Measurements from ENCODE around the gene MKRN2.
A peak's percentile ranks its signal among the peaks of the same experiment; 100 is the strongest.
"Not testable (repeated sequence)": the region's sequence is repeated elsewhere in the genome, so short reads cannot be mapped to it uniquely, and the experiment has no call there.

Gene MKRN2

GRCh38 chr3:12532182-12532581, 24.7 kb upstream of the MKRN2 start:
- no peak for TF ChIP-seq CTCF (IDR thresholded peaks at IDR 0.05; ENCODE audit: low read depth, low read length)
- no peak overlapping the region for H3K4me3 ChIP-seq (replicated peaks in 1 of 2; ENCODE audit: low read depth in 2 of 2, low read length in 2 of 2)
- DNase-seq (ENCODE audit: low read depth in 2 of 2), result no peak

GRCh38 chr3:12536423-12536822, 20.5 kb upstream of the MKRN2 start:
- peak; percentile 31 to 44 for DNase-seq (ENCODE audit: low read depth in 2 of 2)
- no peak overlapping the region for H3K4me3 ChIP-seq (replicated peaks in 1 of 2; ENCODE audit: low read depth in 2 of 2, low read length in 2 of 2)
- peak; percentile 22 for TF ChIP-seq CTCF (IDR thresholded peaks at IDR 0.05; ENCODE audit: low read depth, low read length)

GRCh38 chr3:12541625-12542024, 15.3 kb upstream of the MKRN2 start:
- TF ChIP-seq CTCF (IDR thresholded peaks at IDR 0.05; ENCODE audit: low read depth, low read length), result peak; percentile 33
- H3K4me3 ChIP-seq (replicated peaks in 1 of 2; ENCODE audit: low read depth in 2 of 2, low read length in 2 of 2), result no peak overlapping the region
- peak in 1 of 2 donors; percentile 14 for DNase-seq (ENCODE audit: low read depth in 2 of 2)

GRCh38 chr3:12543497-12543896, 13.4 kb upstream of the MKRN2 start:
- not testable (repeated sequence) for H3K4me3 ChIP-seq (replicated peaks in 1 of 2; ENCODE audit: low read depth in 2 of 2, low read length in 2 of 2); DNase-seq (ENCODE audit: low read depth in 2 of 2)

- no peak overlapping the region for H3K4me3 ChIP-seq (replicated peaks in 1 of 2; ENCODE audit: low read depth in 2 of 2, low read length in 2 of 2)
- no peak for DNase-seq (ENCODE audit: low read depth in 2 of 2)
- no peak for TF ChIP-seq CTCF (IDR thresholded peaks at IDR 0.05; ENCODE audit: low read depth, low read length)
Measured at GRCh38 chr3:12544652-12545472, 12.0 kb upstream of the MKRN2 start.

- no peak within 1 kb of the TSS for H3K4me3 ChIP-seq (replicated peaks in 1 of 2; ENCODE audit: low read depth in 2 of 2, low read length in 2 of 2)
- no peak for DNase-seq (ENCODE audit: low read depth in 2 of 2)
- TF ChIP-seq CTCF (IDR thresholded peaks at IDR 0.05; ENCODE audit: low read depth, low read length), result no peak
Measured at GRCh38 chr3:12545473-12545791, 11.5 kb upstream of the MKRN2 start, which contains the start of gene MKRN2OS. Gene MKRN2OS, minus strand, starts transcription at chr3:12545499. Its CDS starts 35 bp downstream, at chr3:12545464.

- no peak for TF ChIP-seq CTCF (IDR thresholded peaks at IDR 0.05; ENCODE audit: low read depth, low read length)
- no peak overlapping the region for H3K4me3 ChIP-seq (replicated peaks in 1 of 2; ENCODE audit: low read depth in 2 of 2, low read length in 2 of 2)
Measured at GRCh38 chr3:12549971-12550760, 6.7 kb upstream of the MKRN2 start.

More at GRCh38 chr3:12549971-12550760, 6.7 kb upstream of the MKRN2 start:
- no peak for DNase-seq (ENCODE audit: low read depth in 2 of 2)

Data from cardiac fibroblast (primary cell).